GM18517 (cell line): ENCODE data around the gene ANGPTL4.
"Not testable (repeated sequence)": the region's sequence is repeated elsewhere in the genome, so short reads cannot be mapped to it uniquely, and the experiment has no call there.

Experiments used
- ATAC-seq: cut with Tn5 transposase; IDR thresholded peaks from one replicate; pipeline ENCODE4 v1.9.1; 2021; ENCODE audit warnings: mild to moderate bottlenecking, moderate library complexity; ENCODE audit not compliant: unreplicated experiment

ANGPTL4 gene

GRCh38 chr19:8361921-8362793 is 1.8 kb upstream of the ANGPTL4 start:
- ATAC-seq, result no peak

GRCh38 chr19:8366121-8366581 is 2.2 kb downstream of the ANGPTL4 start:
- ATAC-seq, result no peak

GRCh38 chr19:8366961-8367326 is 3.0 kb downstream of the ANGPTL4 start:
- no peak for ATAC-seq

GRCh38 chr19:8367327-8368001 is 3.5 kb downstream of the ANGPTL4 start:
- ATAC-seq, result no peak

- ATAC-seq, result no peak
Measured at GRCh38 chr19:8370176-8371010, 6.4 kb downstream of the ANGPTL4 start.

GRCh38 chr19:8371011-8371804 is 7.3 kb downstream of the ANGPTL4 start:
- ATAC-seq, result no peak

- ATAC-seq, result no peak
Measured at GRCh38 chr19:8373867-8374813, 10.2 kb downstream of the ANGPTL4 start.

GRCh38 chr19:8375766-8376165 is 11.8 kb downstream of the ANGPTL4 start:
- ATAC-seq, result not testable (repeated sequence)

GRCh38 chr19:8376373-8376974 is 12.5 kb downstream of the ANGPTL4 start:
- not testable (repeated sequence) for ATAC-seq

GRCh38 chr19:8377598-8377997 is 13.6 kb downstream of the ANGPTL4 start:
- ATAC-seq, result no peak

GRCh38 chr19:8379156-8379891 is 15.4 kb downstream of the ANGPTL4 start:
- not testable (repeated sequence) for ATAC-seq

GRCh38 chr19:8384569-8384968 is 20.6 kb downstream of the ANGPTL4 start:
- not testable (repeated sequence) for ATAC-seq

- not testable (repeated sequence) for ATAC-seq
Measured at GRCh38 chr19:8385103-8385502, 21.1 kb downstream of the ANGPTL4 start.

GRCh38 chr19:8385566-8385965 is 21.6 kb downstream of the ANGPTL4 start:
- ATAC-seq, result not testable (repeated sequence)

GRCh38 chr19:8386419-8386818 is 22.5 kb downstream of the ANGPTL4 start:
- not testable (repeated sequence) for ATAC-seq

GRCh38 chr19:8386990-8387389 is 23.0 kb downstream of the ANGPTL4 start:
- ATAC-seq, result no peak

GRCh38 chr19:8387688-8388611 is 24.0 kb downstream of the ANGPTL4 start:
- ATAC-seq, result no peak
